MM.1S (cell line): ENCODE measurements around the gene DVL1.

Experiments used
- DNase-seq: peaks from one replicate; pipeline ENCODE4 v3.0.0-alpha.2; 2015
- H2AFZ ChIP-seq: fragments of 300-600 bp; sonication (generic); 2 replicates; pipeline ENCODE4 v1.6.0; 2016; ENCODE audit warnings: antibody characterized with exemption, low read length
- H3F3A ChIP-seq: fragments of 300-600 bp; sonication (generic); 2 replicates; pipeline ENCODE4 v1.6.1; 2016; ENCODE audit warnings: mild to moderate bottlenecking, antibody characterized with exemption, low read length, moderate library complexity, mixed read lengths; ENCODE audit not compliant: insufficient read depth
- H3K27ac ChIP-seq: fragments of 300-600 bp; sonication (generic); 2 replicates; pipeline ENCODE4 v1.5.1; 2016; ENCODE audit warnings: mild to moderate bottlenecking, low read length
- H3K27me3 ChIP-seq: fragments of 300-600 bp; sonication (generic); replicated peaks from 2 replicates; pipeline ENCODE4 v1.6.0; 2016; ENCODE audit warnings: low read length; ENCODE audit not compliant: insufficient read depth
- H3K36me3 ChIP-seq: fragments of 300-600 bp; sonication (generic); replicated peaks from 2 replicates; pipeline ENCODE4 v1.6.1; 2016; ENCODE audit warnings: mild to moderate bottlenecking, low read length, mixed read lengths; ENCODE audit not compliant: insufficient read depth
- H3K4me1 ChIP-seq: fragments of 300-600 bp; sonication (generic); 2 replicates; pipeline ENCODE4 v1.6.1; 2016; ENCODE audit warnings: low read length, mixed read lengths
- H3K4me2 ChIP-seq: fragments of 300-600 bp; sonication (generic); 2 replicates; pipeline ENCODE4 v1.6.0; 2016; ENCODE audit warnings: low read depth, low read length
- H3K4me3 ChIP-seq: fragments of 300-600 bp; sonication (generic); 2 replicates; pipeline ENCODE4 v1.5.1; 2016; ENCODE audit warnings: low read length, mixed read lengths
- H3K79me2 ChIP-seq: fragments of 300-600 bp; sonication (generic); 2 replicates; pipeline ENCODE4 v1.6.1; 2016; ENCODE audit warnings: mixed run types, low read length, mixed read lengths
- H3K9ac ChIP-seq: fragments of 300-600 bp; sonication (generic); 2 replicates; pipeline ENCODE4 v1.6.1; 2016; ENCODE audit warnings: low read length, mixed read lengths
- H3K9me2 ChIP-seq: fragments of 300-600 bp; sonication (generic); replicated peaks from 2 replicates; pipeline ENCODE4 v1.6.1; 2016; ENCODE audit warnings: mild to moderate bottlenecking, low read length, mixed read lengths; ENCODE audit not compliant: insufficient read depth
- H3K9me3 ChIP-seq: fragments of 300-600 bp; sonication (generic); replicated peaks from 2 replicates; pipeline ENCODE4 v1.6.1; 2016; ENCODE audit warnings: mild to moderate bottlenecking, low read length, mixed read lengths; ENCODE audit not compliant: insufficient read depth
- H4K20me1 ChIP-seq: fragments of 300-600 bp; sonication (generic); 2 replicates; pipeline ENCODE4 v1.6.1; 2016; ENCODE audit warnings: mild to moderate bottlenecking, low read length, moderate library complexity, mixed read lengths; ENCODE audit not compliant: insufficient read depth
- EZH2 ChIP-seq: fragments of 300-600 bp; sonication (generic); optimal IDR thresholded peaks from 2 replicates; pipeline ENCODE3; 2017; ENCODE audit warnings: low read depth, mild to moderate bottlenecking, antibody characterized with exemption, low read length, mixed read lengths
- EZH2phosphoT487 ChIP-seq: fragments of 300-600 bp; sonication (generic); IDR thresholded peaks from 2 replicates; pipeline ENCODE4 v1.6.1; 2018; ENCODE audit warnings: antibody characterized with exemption, low read length
- TF ChIP-seq, protein P1 (sequence below): fragments of 300-600 bp; sonication (generic); IDR thresholded peaks from 2 replicates; pipeline ENCODE4 v1.5.1; 2016; ENCODE audit warnings: antibody characterized with exemption, low read length, mixed read lengths

DVL1 gene

DNA sequence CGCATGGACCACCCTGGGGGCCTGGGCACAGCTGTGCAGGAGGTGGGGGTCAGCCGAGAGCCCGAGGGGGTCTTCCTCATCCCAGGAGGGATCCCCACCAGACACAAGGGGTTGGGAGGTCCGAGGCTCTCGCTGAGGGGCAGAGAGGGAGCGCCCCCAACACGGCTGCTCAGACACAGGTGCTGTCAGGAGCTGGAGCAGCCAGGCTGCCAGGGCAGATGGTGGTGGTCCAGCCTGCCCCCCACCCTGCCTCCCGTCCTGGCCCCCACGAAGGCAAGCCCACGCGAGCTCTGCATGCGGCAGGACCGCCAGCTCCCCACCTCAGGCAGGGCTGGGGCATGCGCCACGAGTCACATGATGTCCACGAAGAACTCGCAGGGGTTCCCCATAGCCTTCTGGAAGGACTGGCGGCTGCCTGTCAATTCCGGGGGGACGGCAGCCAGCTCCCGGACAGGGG is 13.4 kb downstream of the DVL1 start:
- H3K4me3 ChIP-seq = no peak overlapping the region
- TF ChIP-seq, protein P1, sequence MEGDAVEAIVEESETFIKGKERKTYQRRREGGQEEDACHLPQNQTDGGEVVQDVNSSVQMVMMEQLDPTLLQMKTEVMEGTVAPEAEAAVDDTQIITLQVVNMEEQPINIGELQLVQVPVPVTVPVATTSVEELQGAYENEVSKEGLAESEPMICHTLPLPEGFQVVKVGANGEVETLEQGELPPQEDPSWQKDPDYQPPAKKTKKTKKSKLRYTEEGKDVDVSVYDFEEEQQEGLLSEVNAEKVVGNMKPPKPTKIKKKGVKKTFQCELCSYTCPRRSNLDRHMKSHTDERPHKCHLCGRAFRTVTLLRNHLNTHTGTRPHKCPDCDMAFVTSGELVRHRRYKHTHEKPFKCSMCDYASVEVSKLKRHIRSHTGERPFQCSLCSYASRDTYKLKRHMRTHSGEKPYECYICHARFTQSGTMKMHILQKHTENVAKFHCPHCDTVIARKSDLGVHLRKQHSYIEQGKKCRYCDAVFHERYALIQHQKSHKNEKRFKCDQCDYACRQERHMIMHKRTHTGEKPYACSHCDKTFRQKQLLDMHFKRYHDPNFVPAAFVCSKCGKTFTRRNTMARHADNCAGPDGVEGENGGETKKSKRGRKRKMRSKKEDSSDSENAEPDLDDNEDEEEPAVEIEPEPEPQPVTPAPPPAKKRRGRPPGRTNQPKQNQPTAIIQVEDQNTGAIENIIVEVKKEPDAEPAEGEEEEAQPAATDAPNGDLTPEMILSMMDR = no peak
- no peak for TF ChIP-seq EZH2
- no peak for TF ChIP-seq EZH2phosphoT487
- no peak overlapping the region for H3K9ac ChIP-seq
- H3K27me3 ChIP-seq = no peaks in the 10 kb centered on the region
- no peaks in the 10 kb centered on the region for H3K9me3 ChIP-seq
- no peak overlapping the region for H3K4me2 ChIP-seq
- no peaks in the 10 kb centered on the region for H3K4me1 ChIP-seq
- no peak overlapping the region for H3K27ac ChIP-seq
- H3F3A ChIP-seq = no peaks in the 10 kb centered on the region
- no peaks in the 10 kb centered on the region for H3K36me3 ChIP-seq
- H2AFZ ChIP-seq = no peak overlapping the region
- H3K79me2 ChIP-seq = no peaks in the 10 kb centered on the region
- no peaks in the 10 kb centered on the region for H4K20me1 ChIP-seq
- H3K9me2 ChIP-seq = no peaks in the 10 kb centered on the region
- DNase-seq = no peak

DNA sequence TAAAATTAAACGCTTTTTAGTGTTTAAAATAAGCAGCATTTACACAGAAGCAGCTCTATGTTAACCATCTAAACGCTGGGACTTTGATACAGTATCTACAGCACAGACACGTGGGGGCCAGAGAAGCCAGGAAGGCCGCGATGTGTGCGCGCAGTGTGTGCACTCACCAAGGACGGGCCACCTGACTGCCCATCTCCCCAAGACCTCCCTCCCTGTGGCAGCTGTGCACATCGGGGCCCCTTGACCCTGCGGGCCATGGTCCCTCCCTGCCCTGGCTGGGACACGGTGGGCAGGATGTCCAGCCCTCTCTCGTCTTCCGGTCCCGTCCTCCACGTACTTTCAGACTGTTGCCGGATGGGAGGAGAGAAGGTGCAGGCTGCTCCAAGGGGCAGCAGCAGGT is 13.9 kb downstream of the DVL1 start:
- Histone ChIP-seq H3K79me2 (no peaks in the 10 kb centered on the region), H3K4me1 (no peaks in the 10 kb centered on the region), H3K4me2 (no peak overlapping the region), H3K9ac (no peak overlapping the region), H3F3A (no peaks in the 10 kb centered on the region), H4K20me1 (no peaks in the 10 kb centered on the region), H2AFZ (no peak overlapping the region), H3K27me3 (no peaks in the 10 kb centered on the region), H3K9me3 (no peaks in the 10 kb centered on the region), H3K9me2 (no peaks in the 10 kb centered on the region), H3K27ac (no peak overlapping the region), H3K36me3 (no peaks in the 10 kb centered on the region), H3K4me3 (no peak overlapping the region)
- DNase-seq = no peak
- TF ChIP-seq EZH2 (no peak), EZH2phosphoT487 (no peak)
- TF ChIP-seq, protein P1 = no peak

DNA sequence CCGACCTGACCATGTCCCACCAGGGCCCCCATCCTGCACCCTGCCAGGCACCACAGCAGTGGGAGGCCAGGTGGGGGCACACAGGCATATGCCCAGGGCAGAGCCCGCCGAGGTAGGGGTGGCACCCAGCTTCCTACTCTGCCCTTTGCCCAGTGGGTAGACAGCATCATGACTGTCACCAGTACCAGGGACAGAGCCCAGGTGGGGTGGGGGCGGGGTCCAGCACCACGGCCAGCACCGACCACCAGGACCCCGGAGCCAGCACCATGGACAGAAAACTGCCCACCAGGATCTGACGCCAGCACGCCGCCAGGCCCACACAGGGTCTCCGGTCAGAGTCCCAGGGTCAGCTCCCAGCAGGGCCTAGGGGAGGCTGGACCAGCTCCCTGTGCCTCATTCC is 14.4 kb downstream of the DVL1 start:
- no peak overlapping the region for H3K4me3 ChIP-seq
- no peaks in the 10 kb centered on the region for H3K36me3 ChIP-seq
- no peak overlapping the region for H2AFZ ChIP-seq
- H3K4me1 ChIP-seq = no peaks in the 10 kb centered on the region
- no peak overlapping the region for H3K9ac ChIP-seq
- no peak for TF ChIP-seq EZH2
- TF ChIP-seq, protein P1 = no peak
- no peak for DNase-seq
- H3F3A ChIP-seq = no peaks in the 10 kb centered on the region
- no peak overlapping the region for H3K27ac ChIP-seq
- no peaks in the 10 kb centered on the region for H4K20me1 ChIP-seq
- H3K4me2 ChIP-seq = no peak overlapping the region
- no peaks in the 10 kb centered on the region for H3K27me3 ChIP-seq
- no peaks in the 10 kb centered on the region for H3K79me2 ChIP-seq
- H3K9me3 ChIP-seq = no peaks in the 10 kb centered on the region
- H3K9me2 ChIP-seq = no peaks in the 10 kb centered on the region
